DMS 273 (cell line): Measurements from ENCODE around the gene CD209.

Experiments used
- DNase-seq: peaks from one replicate; lab custom pipeline; 2025; ENCODE audit not compliant: unreplicated experiment; lab: John Stamatoyannopoulos, UW

Gene CD209

DNA sequence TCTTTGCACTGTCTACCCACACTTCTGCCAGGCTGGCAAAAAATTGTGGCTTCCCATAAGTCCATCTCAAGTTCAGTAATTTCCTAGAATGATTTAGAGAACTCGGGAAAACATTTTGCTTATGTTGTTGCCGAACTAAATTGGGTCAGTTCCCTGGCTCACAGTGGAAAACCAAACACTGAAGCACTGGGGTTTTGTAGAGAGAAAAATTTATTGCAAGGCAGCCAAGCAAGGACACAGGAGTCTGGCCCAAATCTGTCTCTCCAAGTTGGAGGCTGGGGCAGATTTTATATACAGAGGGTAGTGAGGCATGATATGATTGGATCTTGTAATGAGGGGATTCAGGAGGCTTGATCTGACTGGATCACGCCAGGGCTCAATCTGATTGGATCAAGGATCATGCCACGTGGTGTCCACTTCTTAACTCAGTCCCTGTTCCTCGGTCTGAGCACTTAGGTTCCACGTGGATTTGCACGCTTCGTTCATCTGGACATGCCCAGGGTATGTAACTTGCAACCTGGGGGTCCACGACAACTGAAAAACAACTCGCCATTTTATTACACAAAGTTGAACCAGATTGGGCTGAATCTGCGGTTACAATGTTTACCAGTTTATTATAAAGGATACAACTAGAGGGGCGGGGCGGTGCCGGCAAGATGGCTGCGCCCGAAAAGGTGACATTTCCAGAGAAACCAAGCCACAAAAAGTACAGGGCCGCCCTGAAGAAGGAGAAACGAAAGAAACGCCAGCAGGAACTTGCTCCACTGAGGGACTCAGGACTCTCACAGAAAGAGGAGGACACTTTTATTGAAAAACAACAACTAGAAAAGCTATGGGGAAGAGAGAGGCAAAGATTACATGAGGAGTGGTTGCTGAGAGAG is 7.3 kb downstream of the CD209 start:
- no peak for DNase-seq

DNA sequence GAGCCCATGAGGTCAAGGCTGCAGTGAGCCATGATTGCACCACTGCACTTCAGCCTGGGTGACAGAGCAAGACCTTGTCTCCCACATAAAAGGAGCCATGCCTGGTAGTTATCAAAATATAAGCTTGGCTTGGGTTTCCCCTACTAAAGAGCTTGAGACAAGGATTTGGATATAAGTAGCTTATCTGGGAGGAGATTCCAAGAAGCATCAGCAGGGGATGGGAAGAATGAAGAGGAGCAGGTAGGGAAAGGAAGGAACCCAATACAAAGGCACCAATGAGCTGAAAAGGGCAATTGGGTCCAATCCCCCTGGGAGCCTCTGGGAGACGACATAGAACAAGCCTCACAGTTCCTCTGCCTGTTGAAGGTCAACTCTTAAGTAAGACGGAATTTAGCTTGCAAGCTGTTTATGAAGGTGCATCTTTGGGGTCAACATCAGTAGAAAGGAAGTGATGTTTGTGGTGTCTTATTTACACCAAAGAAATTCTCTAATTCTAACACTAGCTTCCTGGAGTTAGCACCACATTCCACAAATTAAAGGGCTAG is 8.1 kb downstream of the CD209 start:
- DNase-seq: no peak

DNA sequence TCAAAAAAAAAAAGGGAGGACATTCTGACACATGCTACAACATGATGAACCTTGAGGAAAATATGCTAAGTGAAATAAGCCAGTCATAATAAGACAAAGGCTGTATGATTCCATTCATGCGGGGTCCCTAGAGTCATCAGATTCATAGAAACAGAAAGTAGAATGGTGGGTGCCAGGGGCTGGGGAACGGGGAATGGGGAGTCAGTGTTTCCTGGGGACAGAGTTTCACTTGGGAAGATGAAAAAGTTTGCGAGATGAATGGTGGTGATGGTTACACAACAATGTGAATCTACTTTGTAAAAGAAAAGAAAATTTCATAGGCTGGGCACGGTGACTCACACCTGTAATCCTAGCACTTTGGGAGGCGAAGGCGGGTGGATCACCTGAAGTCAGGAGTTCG is 9.3 kb downstream of the CD209 start:
- no peak for DNase-seq

DNA sequence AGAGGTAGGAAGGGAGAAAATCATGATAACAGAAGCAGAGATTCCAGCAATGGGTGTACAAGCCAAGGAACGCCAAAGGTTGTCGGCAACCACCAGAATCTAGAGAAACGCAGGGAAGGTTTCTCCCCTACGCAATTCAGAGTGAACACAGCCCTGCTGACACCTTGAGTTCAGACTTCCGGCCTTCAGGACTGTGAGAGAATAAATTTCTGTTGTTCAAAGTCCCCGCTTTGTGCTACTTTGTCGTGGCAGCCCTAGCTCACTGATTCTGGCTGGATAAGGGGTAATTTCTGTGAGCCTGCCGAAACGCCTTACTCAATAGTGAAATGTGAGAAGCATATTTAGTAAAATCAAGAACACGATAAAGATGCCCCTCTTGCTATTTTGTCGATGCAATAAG is 10.1 kb downstream of the CD209 start:
- DNase-seq: no peak

DNA sequence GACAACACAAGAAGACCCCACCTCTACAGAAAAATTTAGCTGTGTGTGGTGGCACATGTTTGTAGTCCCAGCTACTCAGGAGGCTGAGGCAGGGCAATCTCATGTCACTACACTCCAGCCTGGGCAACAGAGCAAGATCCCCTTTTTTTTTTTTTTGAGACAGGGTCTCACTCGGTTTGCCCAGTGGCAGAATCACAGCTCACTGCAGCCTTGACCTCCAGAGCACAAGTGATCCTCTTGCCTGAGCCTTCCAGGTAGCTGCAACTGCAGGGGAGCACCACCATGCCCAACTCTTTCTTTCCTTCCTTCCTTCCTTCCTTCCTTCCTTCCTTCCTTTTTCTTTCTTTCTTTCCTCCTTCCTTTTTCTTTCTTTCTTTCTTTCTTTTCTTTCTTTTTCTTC is 11.2 kb downstream of the CD209 start:
- DNase-seq: no peak

DNA sequence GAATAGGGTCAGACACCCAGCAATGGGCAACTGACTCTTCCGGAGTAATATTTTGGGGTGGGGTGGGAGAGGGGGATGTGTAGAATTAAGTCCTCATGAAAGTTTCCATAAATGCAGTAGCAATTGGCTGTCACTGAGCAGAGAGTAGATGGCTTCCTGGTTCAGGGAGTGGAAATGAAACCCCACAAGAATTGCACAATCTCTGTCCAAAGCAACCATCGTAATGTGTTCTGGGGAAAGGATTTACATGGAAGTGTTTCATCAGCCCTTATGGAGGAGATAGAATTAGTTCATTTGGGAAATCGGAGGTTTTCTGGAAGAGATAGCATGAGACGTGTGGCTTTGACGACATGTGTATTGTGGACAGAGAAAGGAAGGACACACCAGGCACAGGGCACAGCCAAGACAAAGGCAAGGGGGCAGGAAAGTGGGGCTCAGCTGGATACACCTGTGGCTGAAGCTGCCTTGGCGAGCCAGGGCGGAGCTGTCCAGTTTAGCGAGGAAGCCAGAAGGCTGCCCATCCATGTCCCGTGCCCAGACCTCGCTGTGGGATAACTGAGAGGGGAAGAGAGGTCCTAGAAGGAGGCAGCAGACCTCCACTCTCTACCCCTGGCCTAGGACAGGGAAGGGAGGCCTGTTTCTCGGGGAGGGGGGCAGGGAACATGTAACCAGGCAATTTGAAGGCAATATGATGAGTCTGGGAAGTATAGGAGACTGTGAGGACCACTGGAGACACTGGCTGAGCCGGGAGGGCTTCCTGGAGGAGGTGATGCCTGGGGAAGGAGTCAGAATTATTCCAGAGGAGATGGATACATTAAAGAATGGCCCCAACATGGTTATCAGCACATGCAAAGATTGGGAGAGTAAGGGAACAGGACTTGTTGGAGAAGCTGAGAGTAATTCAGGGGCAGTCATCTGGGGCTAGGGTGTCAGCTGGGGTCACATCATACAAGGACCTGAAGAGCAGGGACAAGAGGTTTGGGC is 12.8 kb downstream of the CD209 start:
- no peak for DNase-seq

DNA sequence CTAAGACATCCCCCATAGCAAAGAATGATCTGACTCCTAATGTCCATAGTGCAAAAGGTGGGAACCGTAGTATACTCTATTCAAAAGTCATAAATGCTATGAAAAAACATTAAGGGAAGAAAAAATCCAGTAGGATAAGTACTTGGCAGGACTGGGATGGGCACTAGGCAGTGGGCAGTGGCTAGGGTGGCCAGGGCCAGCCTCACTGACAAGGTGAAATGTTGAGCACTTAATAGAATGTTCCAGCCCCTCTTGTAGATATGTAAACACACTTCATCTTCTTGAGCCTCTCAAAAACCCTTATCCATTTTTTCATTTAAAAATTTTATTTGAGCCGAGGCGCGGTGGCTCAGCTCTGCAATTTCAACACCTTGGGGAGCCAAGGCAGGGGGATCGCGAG is 14.0 kb downstream of the CD209 start:
- no peak for DNase-seq

DNA sequence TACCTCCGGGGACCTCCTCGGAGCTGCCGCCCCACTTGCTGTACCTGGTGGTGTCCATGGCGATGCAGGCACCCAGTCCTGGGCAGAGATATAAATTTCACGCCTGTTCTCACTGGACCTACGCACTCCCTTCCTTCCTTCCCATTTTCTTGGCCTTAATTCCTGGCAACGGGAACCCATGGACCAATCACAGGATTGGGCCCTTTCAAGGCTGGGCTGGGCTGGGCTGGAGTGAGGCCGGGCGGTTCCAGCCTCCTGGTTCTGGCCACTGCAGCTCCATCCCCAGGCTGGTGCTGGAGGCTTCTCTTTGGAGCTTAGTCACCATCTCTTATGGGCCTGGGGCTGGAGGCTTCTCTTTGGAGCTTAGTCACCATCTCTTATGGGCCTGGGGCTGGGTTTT is 15.3 kb downstream of the CD209 start, which contains the start of gene CLEC4G:
TSS of gene CLEC4G (minus strand) at position 66 of the 400 bp plus-strand sequence. CDS start at position 58, 8 bp downstream.
- no peak for DNase-seq

DNA sequence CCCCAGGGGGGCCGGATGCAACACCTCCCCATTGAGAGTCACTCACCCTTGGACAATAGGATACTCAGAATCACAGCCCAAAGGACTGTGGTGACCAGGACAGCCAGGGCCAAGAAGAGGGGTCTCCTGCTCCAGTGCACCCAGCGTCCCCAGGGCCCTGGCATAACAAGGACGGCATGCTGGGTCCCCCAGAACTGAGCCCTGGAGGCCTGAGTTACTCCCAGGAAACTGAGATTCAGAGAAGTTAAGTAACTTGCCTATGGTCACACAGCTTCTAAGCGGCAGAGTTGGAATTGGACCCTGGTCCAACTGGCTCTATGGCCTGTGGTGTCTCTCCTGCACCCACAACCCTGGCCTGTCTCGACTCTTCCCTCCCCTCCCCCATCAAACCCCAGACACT is 15.7 kb downstream of the CD209 start:
- DNase-seq: no peak

DNA sequence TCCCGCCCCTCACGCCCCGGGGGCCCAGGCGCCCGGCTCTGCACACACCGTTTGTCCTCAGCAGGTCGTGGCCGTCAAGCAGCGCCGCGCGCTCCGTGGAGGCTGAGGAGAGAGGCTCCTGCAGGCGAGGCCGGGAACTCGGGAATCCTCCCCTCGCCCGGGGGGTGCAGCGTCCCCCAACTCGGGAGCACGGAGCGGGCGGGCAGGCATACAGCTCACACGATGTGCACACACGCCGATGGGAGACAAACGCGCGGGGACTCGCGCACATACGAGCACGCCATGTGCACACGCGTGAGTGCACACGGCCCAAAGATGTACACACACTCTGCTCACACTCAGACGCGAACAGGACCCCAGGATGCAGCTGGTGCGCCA is 16.1 kb downstream of the CD209 start:
- no peak for DNase-seq

DNA sequence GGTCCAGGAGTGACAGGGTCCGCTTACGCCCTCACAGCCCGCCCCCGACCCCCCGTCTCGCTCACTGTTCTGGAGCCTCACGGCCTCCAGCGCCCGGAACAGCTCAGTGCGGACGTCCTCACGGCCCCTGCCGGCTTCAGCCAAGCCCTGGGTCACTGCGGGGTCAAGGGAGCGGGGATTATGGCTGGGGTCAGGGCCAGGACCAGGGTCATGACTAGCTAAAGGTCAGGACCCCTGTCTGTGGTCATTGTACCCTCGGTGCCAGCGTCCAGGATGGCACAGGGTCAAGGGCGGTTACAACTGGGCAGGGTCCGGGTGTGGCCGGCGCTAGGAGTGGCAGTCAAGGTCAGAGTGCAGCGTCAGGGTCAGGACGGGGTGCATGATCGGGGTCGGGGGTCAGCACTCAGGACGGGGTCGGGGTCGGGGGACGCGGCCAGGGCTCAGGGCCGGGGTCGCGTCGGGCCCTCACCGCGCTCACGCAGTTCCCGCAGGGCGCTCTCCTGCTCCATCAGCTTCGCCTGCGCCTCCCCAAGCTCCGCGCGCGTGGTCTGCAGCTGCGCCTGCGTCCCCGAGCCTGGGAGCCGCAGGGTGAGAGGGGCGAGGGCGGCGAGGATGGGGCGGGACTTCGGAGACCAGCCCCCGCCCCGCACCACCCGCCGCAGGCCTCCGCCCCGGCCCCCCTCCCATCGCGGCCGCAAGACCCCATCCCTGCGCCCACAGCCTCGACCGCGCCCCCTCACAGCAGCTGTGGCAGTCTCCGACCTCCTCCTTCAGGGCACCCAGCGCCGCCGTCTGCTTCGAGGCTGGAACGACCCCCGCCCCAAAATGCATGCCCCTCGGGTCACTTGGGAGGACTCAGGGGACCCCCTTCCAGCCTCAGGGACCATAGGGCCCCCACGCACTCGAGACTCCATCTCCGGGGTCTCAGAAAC is 16.8 kb downstream of the CD209 start:
- DNase-seq: no peak

DNA sequence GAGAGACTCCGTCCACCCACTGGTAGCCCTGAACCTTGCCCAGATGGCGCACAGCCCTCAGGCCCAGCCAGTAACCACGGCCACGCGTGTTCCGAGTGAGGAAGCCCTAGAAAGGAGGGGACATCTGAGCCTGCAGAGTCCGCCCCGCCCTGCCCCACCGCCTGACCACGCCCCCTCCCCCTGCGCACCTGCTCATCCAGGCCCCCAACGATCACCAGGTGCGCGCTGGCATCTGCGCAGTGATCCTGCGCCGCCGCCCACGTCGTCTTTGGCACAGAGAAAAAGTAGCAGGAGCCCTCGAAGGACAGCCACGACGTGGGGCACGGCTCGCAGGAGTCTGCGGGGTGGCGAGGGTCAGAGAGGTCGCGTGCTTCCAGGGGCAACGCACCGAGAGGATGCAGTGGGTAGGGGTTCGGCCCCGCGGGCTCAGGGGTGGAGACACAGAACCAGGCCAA is 17.5 kb downstream of the CD209 start:
- DNase-seq: no peak

DNA sequence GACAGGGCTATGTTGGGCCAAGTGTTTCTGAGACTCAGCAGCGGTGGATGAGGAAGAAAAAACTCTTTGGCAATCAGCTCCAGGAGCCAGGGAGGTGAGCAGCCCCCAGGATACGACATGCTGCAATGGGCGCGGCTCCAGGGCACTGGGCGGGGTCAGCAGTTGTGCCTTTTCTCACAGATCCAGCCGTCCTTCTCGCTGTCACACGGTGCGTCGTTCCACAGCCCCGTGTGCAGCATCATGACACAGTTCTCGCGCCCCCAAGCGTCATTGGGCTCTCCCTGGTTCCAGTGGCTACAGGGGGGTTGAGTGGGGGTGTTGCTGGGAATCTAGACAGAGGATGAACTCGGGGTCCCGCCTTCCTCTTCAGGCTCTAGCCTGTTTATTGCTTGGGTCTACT is 18.1 kb downstream of the CD209 start:
- no peak for DNase-seq

DNA sequence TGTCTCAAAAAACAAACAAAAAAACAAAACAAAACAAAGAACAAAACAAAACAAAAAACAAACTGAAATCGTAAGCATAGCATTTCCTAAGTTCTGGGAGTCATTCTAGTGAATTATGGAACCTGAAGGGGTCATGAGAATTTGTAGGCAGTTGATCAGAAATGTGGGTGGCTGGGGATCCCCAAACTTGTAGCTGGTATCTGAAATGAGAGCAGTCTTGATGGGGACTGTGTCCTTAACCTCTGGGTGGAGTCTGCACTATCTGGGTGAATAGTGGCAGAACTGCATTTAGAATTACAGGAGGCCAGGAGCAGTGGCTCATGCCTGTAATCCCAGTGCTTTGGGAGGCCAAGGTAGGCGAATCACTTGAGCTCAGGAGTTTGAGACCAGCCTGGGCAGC is 21.5 kb downstream of the CD209 start:
- no peak for DNase-seq

DNA sequence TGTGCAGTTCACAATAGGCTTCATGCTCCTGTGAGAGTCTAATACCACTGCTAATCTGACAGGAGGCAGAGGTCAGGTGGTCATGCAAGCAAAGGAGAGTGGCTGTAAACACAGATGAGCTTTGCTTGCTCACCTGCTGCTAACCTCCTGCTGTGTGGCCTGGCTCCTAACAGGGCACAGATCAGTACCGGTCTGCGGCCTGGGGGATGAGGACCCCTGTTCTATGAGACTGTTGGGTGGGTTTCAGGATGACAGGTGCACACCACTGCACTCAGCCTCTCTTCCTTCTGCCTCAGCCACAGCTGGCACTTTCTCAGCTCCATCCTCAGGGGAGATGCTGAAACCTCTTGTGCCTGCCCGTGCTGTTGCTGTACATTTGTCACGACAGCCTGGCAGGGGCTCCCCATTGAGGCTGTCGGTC is 25.1 kb downstream of the CD209 start:
- DNase-seq: peak; percentile 52

DNA sequence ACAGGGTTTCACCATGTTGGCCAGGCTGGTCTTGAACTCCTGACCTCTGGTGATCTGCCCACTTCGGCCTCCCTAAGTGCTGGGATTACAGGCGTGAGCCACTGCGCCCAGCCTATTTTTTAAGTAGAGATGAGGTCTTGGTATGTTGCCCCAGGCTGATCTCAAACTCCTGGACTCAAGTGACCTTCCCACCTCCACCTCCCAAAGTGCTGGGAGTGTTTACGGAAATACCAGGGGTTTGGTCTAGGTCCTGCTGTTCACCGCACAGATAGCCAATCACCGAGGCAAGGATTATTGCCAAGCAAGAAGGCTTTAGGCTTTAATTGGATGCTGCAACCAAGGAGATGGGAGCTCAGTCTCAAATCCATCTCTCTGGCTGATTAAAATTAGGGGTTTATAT is 27.0 kb downstream of the CD209 start:
- no peak for DNase-seq

DNA sequence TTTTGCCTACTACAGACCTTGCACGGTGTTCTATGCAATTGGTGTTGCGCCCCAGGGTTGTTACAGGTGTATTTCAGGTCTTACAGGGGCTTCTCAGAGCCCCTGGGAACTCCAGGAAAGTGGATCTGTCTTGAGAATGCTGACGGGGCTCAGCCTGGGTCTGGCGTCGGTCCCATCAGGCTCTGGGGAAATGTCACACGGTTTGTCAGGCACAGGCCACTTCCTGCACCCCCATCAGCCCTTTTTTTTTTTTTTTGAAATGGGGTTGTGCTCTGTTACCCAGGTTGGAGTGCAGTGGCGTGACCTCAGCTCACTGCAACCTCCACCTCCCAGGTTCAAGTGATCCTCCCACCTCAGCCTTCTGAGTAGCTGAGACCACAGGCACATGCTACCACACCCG is 28.7 kb downstream of the CD209 start:
- no peak for DNase-seq

DNA sequence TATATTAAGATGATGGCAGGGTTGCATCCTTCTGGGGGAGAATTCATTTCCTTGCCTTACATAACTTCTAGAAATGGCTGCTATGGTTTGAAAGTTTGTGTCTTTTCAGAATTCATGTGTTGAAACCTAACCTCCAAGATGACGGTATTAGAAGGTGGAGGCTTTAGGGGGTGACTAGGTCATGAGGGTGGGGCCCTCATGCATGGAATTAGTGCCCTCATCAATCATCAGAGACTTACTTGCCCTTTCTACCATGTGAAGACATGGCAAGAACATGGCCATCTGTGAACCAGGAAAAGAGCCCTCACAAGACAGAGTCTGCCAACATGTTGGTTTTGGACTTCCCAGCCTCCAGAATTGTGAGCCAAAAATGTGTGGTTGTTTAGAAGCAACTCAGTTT is 30.6 kb downstream of the CD209 start:
- no peak for DNase-seq

DNA sequence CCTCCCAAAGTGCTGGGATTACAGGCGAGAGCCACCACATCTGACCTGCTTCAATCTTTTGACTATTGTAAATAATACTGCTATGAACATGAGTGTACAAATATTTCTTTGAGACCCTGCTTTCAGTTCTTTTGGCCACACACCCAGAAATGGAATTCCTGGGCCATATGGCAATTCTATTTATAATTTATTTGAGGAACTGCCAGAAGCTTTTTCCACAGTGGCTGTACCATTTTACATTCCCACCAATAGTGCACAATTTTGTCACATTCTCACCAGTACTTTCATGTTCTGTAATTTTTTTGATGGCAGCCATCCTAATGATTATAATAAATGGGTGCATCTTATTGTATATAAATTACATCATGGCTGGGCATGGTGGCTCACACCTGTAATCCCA is 31.7 kb downstream of the CD209 start:
- DNase-seq: no peak

DNA sequence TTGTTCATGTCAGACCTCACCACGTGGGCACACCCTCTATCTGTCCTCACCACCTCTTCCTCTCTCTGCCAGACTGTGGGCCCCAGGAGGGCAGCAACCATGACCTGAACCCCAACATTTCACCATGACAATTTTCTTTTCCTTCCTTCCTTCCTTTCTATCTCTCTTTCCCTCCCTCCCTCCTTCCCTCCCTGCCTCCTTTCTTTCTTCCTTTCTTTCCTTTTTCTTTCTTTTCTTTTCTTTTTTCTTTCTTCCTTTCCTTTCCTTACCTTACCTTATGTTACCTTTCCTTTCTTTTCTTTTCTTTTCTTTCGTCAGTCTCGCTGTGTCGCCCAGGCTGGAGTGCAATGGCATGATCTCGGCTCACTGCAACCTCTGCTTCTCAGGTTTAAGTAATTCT is 36.7 kb downstream of the CD209 start:
- no peak for DNase-seq
